Activated CD8-positive, alpha-beta memory T cell treated with anti-CD3 and anti-CD28 coated beads, Interleukin-2, amount 50 U/mL, for 24 hours (primary cell): ENCODE data around the gene STK32C.

ENCODE experiments used
- DNase-seq: peaks from one replicate; pipeline ENCODE4 v3.0.0-alpha.2; 2020; ENCODE audit errors: extremely low read depth

The STK32C gene

GRCh38 chr10:132247943-132248342, 59.8 kb downstream of the STK32C start:
- DNase-seq, result no peak

- no peak for DNase-seq
These were observed 61.5 kb downstream of the STK32C start for GRCh38 chr10:132246296-132246695.

GRCh38 chr10:132245056-132245455, 62.7 kb downstream of the STK32C start:
- DNase-seq, result no peak

- no peak for DNase-seq
These were observed 64.1 kb downstream of the STK32C start for GRCh38 chr10:132243626-132244025.

GRCh38 chr10:132243141-132243540, 64.6 kb downstream of the STK32C start:
- DNase-seq, result no peak

- no peak for DNase-seq
These were observed 65.5 kb downstream of the STK32C start for GRCh38 chr10:132242103-132242840.

GRCh38 chr10:132241496-132241895, 66.3 kb downstream of the STK32C start:
- no peak for DNase-seq

- no peak for DNase-seq
These were observed 66.7 kb downstream of the STK32C start for GRCh38 chr10:132241086-132241485.

GRCh38 chr10:132240581-132240980, 67.2 kb downstream of the STK32C start:
- no peak for DNase-seq

- DNase-seq, result no peak
These were observed 67.6 kb downstream of the STK32C start for GRCh38 chr10:132240156-132240555.

- DNase-seq, result no peak
These were observed 68.4 kb downstream of the STK32C start for GRCh38 chr10:132239126-132240031.

- no peak for DNase-seq
These were observed 69.2 kb downstream of the STK32C start for GRCh38 chr10:132238371-132239125.

GRCh38 chr10:132237871-132238270, 69.9 kb downstream of the STK32C start:
- no peak for DNase-seq

GRCh38 chr10:132237396-132237795, 70.4 kb downstream of the STK32C start:
- DNase-seq, result no peak

- no peak for DNase-seq
These were observed 70.9 kb downstream of the STK32C start for GRCh38 chr10:132236881-132237280.

- DNase-seq, result no peak
These were observed 71.6 kb downstream of the STK32C start for GRCh38 chr10:132236161-132236560.

GRCh38 chr10:132234860-132235259, 72.9 kb downstream of the STK32C start:
- no peak for DNase-seq

- no peak for DNase-seq
These were observed 74.2 kb downstream of the STK32C start for GRCh38 chr10:132233501-132234085.

GRCh38 chr10:132232981-132233380, 74.8 kb downstream of the STK32C start:
- no peak for DNase-seq

GRCh38 chr10:132232023-132232951, 75.5 kb downstream of the STK32C start:
- DNase-seq, result no peak

GRCh38 chr10:132231656-132232022, 76.1 kb downstream of the STK32C start:
- DNase-seq, result no peak
